COLO668 (cell line): ENCODE data around the gene GPR153.

Experiments
- DNase-seq: peaks from one replicate; lab custom pipeline; 2025; ENCODE audit not compliant: unreplicated experiment; lab: John Stamatoyannopoulos, UW

The GPR153 gene

GRCh38 chr1:6287431-6287886 lies 26.6 kb upstream of the GPR153 start:
- no peak for DNase-seq

- peak; percentile 68 for DNase-seq
These were observed 26.1 kb upstream of the GPR153 start for GRCh38 chr1:6287029-6287428.

GRCh38 chr1:6286266-6286665 lies 25.4 kb upstream of the GPR153 start:
- no peak for DNase-seq

- DNase-seq, result peak; percentile 56
These were observed 24.4 kb upstream of the GPR153 start for GRCh38 chr1:6285336-6285735.

DNA sequence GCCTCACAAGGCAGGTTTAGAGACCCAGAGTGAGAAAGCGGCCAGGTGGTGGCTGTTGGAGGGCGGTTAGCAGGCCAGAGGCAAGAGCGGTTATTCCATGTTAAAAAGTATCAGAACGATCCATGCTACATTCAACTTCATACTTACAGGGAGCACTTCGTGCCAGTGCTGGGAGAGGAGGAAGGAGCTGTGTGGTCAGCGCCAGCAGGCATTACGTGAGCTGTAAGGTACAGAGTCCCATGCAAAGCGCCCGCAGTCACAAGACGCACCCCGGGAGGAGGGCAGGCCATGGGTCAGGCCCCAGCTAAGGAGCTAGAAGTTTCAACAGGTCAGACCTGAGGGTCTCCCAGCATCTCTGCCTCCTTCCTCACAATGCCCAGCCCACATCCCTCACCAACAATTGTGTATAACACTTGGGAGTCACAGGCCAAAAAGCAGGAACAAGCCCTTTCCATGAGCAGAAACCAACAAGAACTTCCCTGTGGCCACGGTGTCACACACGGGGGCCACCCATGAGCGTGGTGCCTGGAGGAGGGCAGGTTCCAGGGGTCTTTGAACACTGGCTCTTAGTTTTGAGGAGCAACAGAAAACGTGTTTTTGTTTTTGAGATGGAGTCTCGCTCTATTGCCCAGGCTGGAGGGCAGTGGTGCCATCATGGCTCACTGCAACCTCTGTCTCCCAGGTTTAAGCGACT lies 21.8 kb upstream of the GPR153 start:
- no peak for DNase-seq

- DNase-seq, result no peak
These were observed 20.9 kb upstream of the GPR153 start for GRCh38 chr1:6281511-6282402.

- DNase-seq, result peak; percentile 55
These were observed 20.0 kb upstream of the GPR153 start for GRCh38 chr1:6280761-6281451.

DNA sequence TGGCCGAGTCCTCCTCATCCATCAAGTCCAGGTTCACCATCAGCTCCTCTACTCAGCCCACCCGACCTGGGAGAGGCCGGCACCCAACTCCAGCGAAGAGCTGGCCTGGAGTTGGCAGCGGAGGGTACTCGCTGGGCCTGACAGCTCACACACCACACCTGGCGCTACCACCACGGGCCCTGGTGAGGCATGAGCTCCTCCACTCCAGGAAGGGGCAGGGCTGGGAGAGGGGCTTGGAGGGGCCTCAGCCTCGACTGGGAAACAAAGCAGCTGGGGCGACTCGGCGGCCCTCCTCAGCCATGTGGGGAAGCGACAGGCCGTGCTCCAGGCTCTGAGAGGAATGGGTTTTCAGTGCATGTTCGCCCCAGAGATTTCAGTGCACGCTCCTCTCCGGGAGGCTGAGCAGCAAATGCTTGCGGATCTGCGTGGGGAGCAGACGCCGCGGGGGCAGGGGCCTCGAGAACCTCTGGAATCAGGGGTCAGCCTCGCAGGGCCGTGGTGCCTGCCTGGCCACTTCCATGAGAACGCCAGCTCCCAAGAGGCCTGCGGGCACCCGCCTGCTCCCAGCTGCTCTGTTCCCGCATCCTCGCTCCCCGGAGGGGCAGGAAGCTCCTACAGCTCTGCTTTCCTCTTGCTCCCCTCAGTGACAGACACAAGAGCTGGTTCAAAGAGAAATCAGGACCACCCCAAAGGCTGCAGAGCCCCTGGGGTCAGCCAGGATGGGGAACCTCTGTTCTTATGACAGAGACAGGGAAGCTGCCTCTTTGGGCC lies 18.9 kb upstream of the GPR153 start:
- no peak for DNase-seq

GRCh38 chr1:6279066-6279465 lies 18.2 kb upstream of the GPR153 start:
- no peak for DNase-seq

DNA sequence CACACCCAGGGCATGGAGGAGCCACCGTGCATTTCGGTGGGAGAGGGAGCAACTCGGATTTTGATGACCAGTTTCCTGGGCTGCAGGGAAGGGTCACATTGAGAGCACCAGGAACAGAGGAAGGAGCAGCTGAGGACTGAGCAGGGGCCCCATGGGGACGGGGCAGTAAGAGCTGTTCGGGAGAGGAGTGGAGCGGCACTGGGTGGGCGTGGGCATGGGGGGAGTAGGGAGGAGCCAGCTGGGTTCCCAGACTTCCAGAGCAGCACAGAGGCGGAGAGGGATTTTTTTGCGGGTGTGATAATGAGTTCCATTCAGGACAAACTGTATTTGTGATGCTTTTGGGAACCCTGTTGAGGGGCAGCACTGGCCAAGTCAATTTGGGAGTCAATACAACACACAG lies 17.4 kb upstream of the GPR153 start:
- DNase-seq, result no peak

DNA sequence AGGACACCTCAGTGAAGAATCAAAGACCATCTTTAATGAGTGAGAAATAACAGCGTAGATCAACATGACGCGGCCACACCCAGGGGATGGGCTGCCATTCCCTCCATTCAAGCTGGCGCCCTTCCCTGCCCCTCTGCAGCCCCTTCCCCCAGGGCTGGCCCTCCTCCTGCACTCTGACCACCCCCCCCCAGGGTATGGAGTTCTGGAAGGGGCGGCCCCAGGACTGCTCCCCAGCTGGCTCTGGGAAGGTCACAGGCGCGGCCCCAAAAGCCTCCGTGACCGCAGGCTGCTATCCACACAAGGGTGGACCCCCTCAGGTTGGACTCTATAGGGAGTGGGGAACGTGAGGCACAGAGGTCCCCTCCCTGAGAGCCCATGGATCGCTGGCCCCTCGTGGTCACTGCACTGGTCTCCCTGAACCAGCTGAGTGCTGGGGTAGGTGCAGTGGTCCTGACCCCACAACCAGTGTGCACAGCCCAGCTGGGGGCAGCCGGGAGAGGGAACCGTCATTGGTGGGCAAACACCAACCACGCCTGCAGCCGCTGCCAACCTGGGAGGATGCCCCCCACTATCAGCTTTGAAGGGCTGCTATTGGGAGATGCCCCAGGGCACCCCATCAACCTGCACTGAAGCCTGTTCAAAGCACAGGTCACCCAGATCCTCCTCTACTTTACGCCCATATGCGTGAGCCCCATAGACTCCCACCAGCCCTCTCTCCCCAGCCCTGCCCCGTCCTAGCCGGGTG lies 16.1 kb upstream of the GPR153 start:
- DNase-seq, result no peak

GRCh38 chr1:6275826-6276782 lies 15.2 kb upstream of the GPR153 start:
- peak; percentile 94 for DNase-seq

- no peak for DNase-seq
These were observed 13.8 kb upstream of the GPR153 start for GRCh38 chr1:6274622-6275139.

DNA sequence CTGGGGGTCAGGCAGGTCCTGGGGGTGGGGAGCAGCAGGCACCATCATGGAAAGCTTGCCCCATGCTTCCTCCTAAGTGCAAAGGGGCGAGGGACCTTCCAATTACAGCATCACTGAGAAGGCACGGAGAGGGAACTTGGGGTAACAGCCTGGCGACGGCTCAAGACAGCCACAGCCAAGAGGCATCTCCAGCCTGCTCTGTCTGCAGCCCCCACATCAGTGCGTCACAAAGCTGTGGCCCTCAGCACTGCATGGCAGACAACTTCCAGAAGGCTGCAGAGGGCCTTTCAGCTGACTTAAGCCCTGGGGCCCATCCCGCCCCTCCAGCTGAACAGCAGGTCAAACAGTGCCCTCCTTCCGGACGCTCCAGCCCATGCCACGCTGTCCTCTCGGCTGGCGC lies 13.2 kb upstream of the GPR153 start:
- no peak for DNase-seq

DNA sequence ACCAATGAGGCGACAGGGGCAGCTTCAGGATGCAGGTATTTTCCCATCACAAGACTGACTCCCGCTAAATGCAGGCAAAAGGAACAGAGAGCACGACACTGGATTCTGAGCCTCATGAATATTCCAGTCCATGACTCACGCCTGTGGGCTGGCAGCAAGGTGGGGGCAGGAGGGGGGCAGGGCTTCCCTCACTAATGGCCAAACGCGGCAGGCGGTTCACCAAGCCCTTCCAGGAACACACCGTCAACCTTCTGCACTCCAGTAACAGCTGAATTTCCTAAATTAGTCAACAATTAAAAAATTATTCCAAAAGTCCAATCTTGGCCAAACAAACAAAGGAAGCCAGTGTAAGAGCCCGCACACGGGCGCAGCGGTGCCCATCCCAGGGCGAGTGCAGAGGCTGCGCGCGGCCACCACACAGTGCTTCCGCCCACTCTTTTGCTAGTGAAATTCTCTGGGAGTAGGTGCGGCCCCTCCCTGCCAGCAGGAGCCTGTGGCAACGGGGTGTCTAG lies 12.5 kb upstream of the GPR153 start:
- DNase-seq, result peak; percentile 89

DNA sequence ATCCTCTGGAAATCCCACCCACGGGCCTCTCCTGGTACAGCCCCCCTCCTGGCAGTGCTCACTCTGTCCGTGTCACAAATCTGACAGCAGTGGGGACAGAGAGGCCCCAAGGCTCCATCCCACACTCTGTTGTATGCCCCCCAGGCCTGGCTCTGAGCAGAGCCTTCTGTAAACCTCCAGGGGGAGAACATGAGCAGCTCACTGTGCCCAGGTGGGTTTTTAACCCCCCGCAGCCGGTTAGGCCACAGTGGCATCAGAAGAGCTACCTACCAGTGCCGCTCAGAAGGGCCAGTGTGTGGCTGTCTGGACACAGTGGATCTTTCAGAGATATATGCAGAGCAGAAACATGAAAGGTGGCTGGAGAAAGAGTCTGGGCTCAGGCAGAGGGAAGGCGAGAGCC lies 12.0 kb upstream of the GPR153 start:
- DNase-seq, result no peak

- DNase-seq, result no peak
These were observed 11.6 kb upstream of the GPR153 start for GRCh38 chr1:6272452-6272851.

DNA sequence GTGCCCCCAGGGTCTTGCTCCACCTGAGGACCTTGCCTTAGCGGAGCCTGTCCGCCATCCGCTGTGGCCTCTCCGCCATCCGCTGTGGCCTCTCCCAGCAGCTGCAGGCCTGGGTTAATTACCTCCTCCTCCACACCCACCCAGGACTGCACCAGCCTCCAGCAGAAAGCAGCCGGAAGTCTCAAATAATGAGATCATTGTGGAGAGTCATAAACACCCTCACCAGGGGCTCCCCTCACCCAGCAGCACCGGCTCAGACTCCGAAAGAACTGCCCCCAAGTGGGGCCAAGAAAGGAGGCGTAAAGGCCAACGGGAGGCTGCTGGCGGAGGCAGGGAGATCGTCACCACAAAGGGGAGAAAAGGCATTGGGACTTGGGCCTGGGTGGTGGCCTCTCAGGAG lies 10.7 kb upstream of the GPR153 start:
- DNase-seq, result peak; percentile 88

- DNase-seq, result no peak
These were observed 10.1 kb upstream of the GPR153 start for GRCh38 chr1:6271006-6271405.
